ENCODE data around the gene MPV17L.
"Not testable (repeated sequence)": the region's sequence is repeated elsewhere in the genome, so short reads cannot be mapped to it uniquely, and the experiment has no call there.

The MPV17L gene

GRCh38 chr16:15425861-15426260 lies 30.3 kb downstream of the MPV17L start:
- Mint-ChIP-seq H3K9me3 (no peaks in the 10 kb centered on the region), H3K4me1 (ENCODE audit: low read depth in 2 of 2) (no peaks in the 10 kb centered on the region), H3K27ac (no peak overlapping the region), H3K36me3 (ENCODE audit: insufficient read depth) (no peaks in the 10 kb centered on the region), H3K4me3 (no peak overlapping the region), H3K27me3 (peaks cover 27 to 42% of the 10 kb centered on the region in 2 donors)
- DNase-seq, result no peak
- no peak for ATAC-seq (replicated peaks)

- H3K27ac Mint-ChIP-seq, result no peak overlapping the region
- no peaks in the 10 kb centered on the region for H3K36me3 Mint-ChIP-seq (ENCODE audit: insufficient read depth)
Measured at GRCh38 chr16:15426796-15427195, 31.2 kb downstream of the MPV17L start.

GRCh38 chr16:15427648-15428239 lies 32.2 kb downstream of the MPV17L start:
- H3K27ac Mint-ChIP-seq, result no peak overlapping the region
- H3K4me3 Mint-ChIP-seq, result no peak overlapping the region
- no peaks in the 10 kb centered on the region for H3K4me1 Mint-ChIP-seq (ENCODE audit: low read depth in 2 of 2)
- peak; percentile 22 to 39 (median 31) for DNase-seq
- H3K36me3 Mint-ChIP-seq (ENCODE audit: insufficient read depth), result no peaks in the 10 kb centered on the region
- H3K27me3 Mint-ChIP-seq, result peaks cover 14 to 28% of the 10 kb centered on the region in 2 donors
- peak; percentile 51 for ATAC-seq (replicated peaks)
- H3K9me3 Mint-ChIP-seq, result no peaks in the 10 kb centered on the region

More at GRCh38 chr16:15426796-15427195, 31.2 kb downstream of the MPV17L start:
- Mint-ChIP-seq H3K4me1 (ENCODE audit: low read depth in 2 of 2) (no peaks in the 10 kb centered on the region), H3K4me3 (no peak overlapping the region), H3K27me3 (peaks cover 20 to 38% of the 10 kb centered on the region in 2 donors), H3K9me3 (no peaks in the 10 kb centered on the region)
- no peak for ATAC-seq (replicated peaks)
- no peak for DNase-seq

GRCh38 chr16:15430884-15431283 lies 35.3 kb downstream of the MPV17L start:
- not testable (repeated sequence) for DNase-seq; H3K4me3 Mint-ChIP-seq; H3K9me3 Mint-ChIP-seq; H3K36me3 Mint-ChIP-seq (ENCODE audit: insufficient read depth); H3K27ac Mint-ChIP-seq; ATAC-seq (replicated peaks)
- Mint-ChIP-seq H3K27me3 (peaks cover 20 to 34% of the 10 kb centered on the region in 2 donors), H3K4me1 (ENCODE audit: low read depth in 2 of 2) (peaks cover 14% of the 10 kb centered on the region in 2 donors)

- Mint-ChIP-seq H3K9me3 (no peaks in the 10 kb centered on the region), H3K27me3 (peaks cover 17 to 30% of the 10 kb centered on the region in 2 donors), H3K4me3 (peak overlapping the region; percentile 72 to 82), H3K4me1 (ENCODE audit: low read depth in 2 of 2) (peaks cover 15 to 16% of the 10 kb centered on the region in 2 donors), H3K27ac (peak overlapping the region in 1 of 2 donors; percentile 83), H3K36me3 (ENCODE audit: insufficient read depth) (no peaks in the 10 kb centered on the region)
- ATAC-seq (replicated peaks) (peak; percentile 31), DNase-seq (no peak)
Measured at GRCh38 chr16:15434079-15434424, 38.5 kb downstream of the MPV17L start.

GRCh38 chr16:15434425-15435215 lies 39.1 kb downstream of the MPV17L start, which contains the start of gene BMERB1:
BMERB1 (plus strand) TSS chr16:15434588; CDS start chr16:15434654, 66 bp downstream.
- Mint-ChIP-seq H3K9me3 (no peaks in the 10 kb centered on the region), H3K36me3 (ENCODE audit: insufficient read depth) (no peaks in the 10 kb centered on the region), H3K4me3 (peak within 1 kb of the TSS; percentile 72 to 82), H3K4me1 (ENCODE audit: low read depth in 2 of 2) (peaks cover 15 to 16% of the 10 kb centered on the region in 2 donors), H3K27me3 (peaks cover 17 to 30% of the 10 kb centered on the region in 2 donors), H3K27ac (peak within 1 kb of the TSS in 1 of 2 donors; percentile 83)
- DNase-seq (peak; percentile 11 to 32 (median 23)), ATAC-seq (replicated peaks) (peak; percentile 68)

GRCh38 chr16:15435216-15435864 lies 39.8 kb downstream of the MPV17L start:
- Mint-ChIP-seq H3K9me3 (no peaks in the 10 kb centered on the region), H3K4me1 (ENCODE audit: low read depth in 2 of 2) (peaks cover 15 to 16% of the 10 kb centered on the region in 2 donors), H3K36me3 (ENCODE audit: insufficient read depth) (no peaks in the 10 kb centered on the region), H3K4me3 (peak overlapping the region; percentile 72 to 82), H3K27me3 (peaks cover 17 to 30% of the 10 kb centered on the region in 2 donors), H3K27ac (peak overlapping the region in 1 of 2 donors; percentile 83)
- ATAC-seq (replicated peaks) (no peak), DNase-seq (no peak)

- Mint-ChIP-seq H3K36me3 (ENCODE audit: insufficient read depth) (no peaks in the 10 kb centered on the region), H3K4me3 (no peak overlapping the region), H3K4me1 (ENCODE audit: low read depth in 2 of 2) (peaks cover 11 to 13% of the 10 kb centered on the region in 2 donors), H3K9me3 (no peaks in the 10 kb centered on the region), H3K27ac (peak overlapping the region in 1 of 2 donors; percentile 78), H3K27me3 (peaks cover 12 to 22% of the 10 kb centered on the region in 2 donors)
- no peak for ATAC-seq (replicated peaks)
- no peak for DNase-seq
Measured at GRCh38 chr16:15439102-15439501, 43.5 kb downstream of the MPV17L start.

GRCh38 chr16:15439521-15439920 lies 44.0 kb downstream of the MPV17L start:
- no peaks in the 10 kb centered on the region for H3K9me3 Mint-ChIP-seq
- no peak for DNase-seq
- H3K27me3 Mint-ChIP-seq, result peaks cover 11 to 18% of the 10 kb centered on the region in 2 donors
- peaks cover 10 to 11% of the 10 kb centered on the region in 2 donors for H3K4me1 Mint-ChIP-seq (ENCODE audit: low read depth in 2 of 2)
- no peak overlapping the region for H3K4me3 Mint-ChIP-seq
- no peaks in the 10 kb centered on the region for H3K36me3 Mint-ChIP-seq (ENCODE audit: insufficient read depth)
- H3K27ac Mint-ChIP-seq, result no peak overlapping the region
- no peak for ATAC-seq (replicated peaks)

GRCh38 chr16:15440852-15441251 lies 45.3 kb downstream of the MPV17L start:
- no peaks in the 10 kb centered on the region for H3K9me3 Mint-ChIP-seq
- no peak for ATAC-seq (replicated peaks)
- H3K4me1 Mint-ChIP-seq (ENCODE audit: low read depth in 2 of 2), result peaks cover 2% of the 10 kb centered on the region in 2 donors
- peaks cover under 1% of the 10 kb centered on the region for H3K36me3 Mint-ChIP-seq (ENCODE audit: insufficient read depth)
- H3K27ac Mint-ChIP-seq, result no peak overlapping the region
- H3K27me3 Mint-ChIP-seq, result peaks cover 3 to 4% of the 10 kb centered on the region in 2 donors
- DNase-seq, result no peak
- no peak overlapping the region for H3K4me3 Mint-ChIP-seq

GRCh38 chr16:15442140-15442539 lies 46.6 kb downstream of the MPV17L start:
- H3K4me1 Mint-ChIP-seq (ENCODE audit: low read depth in 2 of 2); H3K9me3 Mint-ChIP-seq; ATAC-seq (replicated peaks); H3K36me3 Mint-ChIP-seq (ENCODE audit: insufficient read depth); H3K27me3 Mint-ChIP-seq; H3K4me3 Mint-ChIP-seq; DNase-seq; H3K27ac Mint-ChIP-seq: not testable (repeated sequence)

- H3K4me3 Mint-ChIP-seq, result no peak overlapping the region
- peaks cover 3% of the 10 kb centered on the region for H3K36me3 Mint-ChIP-seq (ENCODE audit: insufficient read depth)
- ATAC-seq (replicated peaks) (no peak), DNase-seq (no peak)
- H3K9me3 Mint-ChIP-seq, result no peaks in the 10 kb centered on the region
- H3K4me1 Mint-ChIP-seq (ENCODE audit: low read depth in 2 of 2), result peaks cover 0 to 4% of the 10 kb centered on the region in 2 donors
- no peak overlapping the region for H3K27ac Mint-ChIP-seq
- no peaks in the 10 kb centered on the region for H3K27me3 Mint-ChIP-seq
Measured at GRCh38 chr16:15443753-15444152, 48.2 kb downstream of the MPV17L start.

- Mint-ChIP-seq H3K27me3 (no peaks in the 10 kb centered on the region), H3K9me3 (no peaks in the 10 kb centered on the region), H3K36me3 (ENCODE audit: insufficient read depth) (peaks cover 3% of the 10 kb centered on the region), H3K4me1 (ENCODE audit: low read depth in 2 of 2) (peaks cover 0 to 4% of the 10 kb centered on the region in 2 donors), H3K4me3 (no peak overlapping the region), H3K27ac (no peak overlapping the region)
- DNase-seq, result no peak
- ATAC-seq (replicated peaks), result no peak
Measured at GRCh38 chr16:15444264-15444663, 48.7 kb downstream of the MPV17L start.

All from effector memory CD8-positive, alpha-beta T cell (primary cell).